Neural cell (in vitro differentiated cells): ENCODE measurements around the gene PHYHIPL. TPM values are rescaled to one million over a fixed set of nuclear protein-coding genes. Genes with fewer than 3 reads are reported as not detected.

ENCODE experiments used
- H2AFZ ChIP-seq: fragments of 200-600, 300-800 bp; sonication (generic), shearing (Covaris generic); 2 replicates; pipeline ENCODE4 v1.6.0; 2014; ENCODE audit warnings: low read depth, mild to moderate bottlenecking, antibody characterized with exemption, low read length, moderate library complexity
- H3F3A ChIP-seq: fragments of 200-600 bp; shearing (Covaris generic); 2 replicates; pipeline ENCODE4 v1.6.1; 2016; ENCODE audit warnings: mild to moderate bottlenecking, moderate library complexity, mixed read lengths, antibody characterized with exemption, low read length; ENCODE audit not compliant: insufficient read depth, poor library complexity, severe bottlenecking
- H3K27ac ChIP-seq: fragments of 200-600, 300-800 bp; sonication (generic), shearing (Covaris generic); 2 replicates; pipeline ENCODE4 v1.5.1; 2014; ENCODE audit warnings: mild to moderate bottlenecking, low read length, moderate library complexity
- H3K27me3 ChIP-seq: fragments of 300-800, 200-600 bp; sonication (generic), shearing (Covaris generic); 2 replicates; pipeline ENCODE4 v1.6.0; 2014; ENCODE audit warnings: mild to moderate bottlenecking, low read depth, low read length, moderate library complexity; ENCODE audit not compliant: insufficient read depth
- H3K36me3 ChIP-seq: fragments of 300-800, 200-600 bp; sonication (generic), shearing (Covaris generic); 2 replicates; pipeline ENCODE4 v1.5.1; 2014; ENCODE audit warnings: mild to moderate bottlenecking, antibody characterized with exemption, low read length, moderate library complexity; ENCODE audit not compliant: insufficient read depth
- H3K4me2 ChIP-seq: fragments of 300-800, 200-600 bp; sonication (generic), shearing (Covaris generic); 2 replicates; pipeline ENCODE4 v1.6.0; 2014; ENCODE audit warnings: mild to moderate bottlenecking, low read length
- H3K4me3 ChIP-seq: fragments of 300-800, 200-600 bp; sonication (generic), shearing (Covaris generic); 2 replicates; pipeline ENCODE4 v1.5.1; 2014; ENCODE audit warnings: mild to moderate bottlenecking, low read length, moderate library complexity
- H3K79me2 ChIP-seq: fragments of 200-600 bp; shearing (Covaris generic); replicated peaks from 2 replicates; pipeline ENCODE4 v1.6.0; 2014; ENCODE audit warnings: mild to moderate bottlenecking, low read length, moderate library complexity; ENCODE audit not compliant: insufficient read depth
- H3K9ac ChIP-seq: fragments of 300-800, 200-600 bp; sonication (generic), shearing (Covaris generic); 2 replicates; pipeline ENCODE4 v1.6.1; 2016; ENCODE audit warnings: mild to moderate bottlenecking, low read length, mixed read lengths
- H3K9me2 ChIP-seq: fragments of 200-600 bp; shearing (Covaris generic); 2 replicates; pipeline ENCODE4 v1.6.1; 2016; ENCODE audit warnings: mild to moderate bottlenecking, low read length, mixed read lengths; ENCODE audit not compliant: insufficient read depth
- H3K9me3 ChIP-seq: fragments of 200-600, 300-800 bp; sonication (generic), shearing (Covaris generic); 2 replicates; pipeline ENCODE4 v1.6.1; 2016; ENCODE audit warnings: mild to moderate bottlenecking, mixed run types, low read length, moderate library complexity, mixed read lengths
- H4K20me1 ChIP-seq: fragments of 200-600 bp; shearing (Covaris generic); 2 replicates; pipeline ENCODE4 v1.6.1; 2016; ENCODE audit warnings: mild to moderate bottlenecking, mixed run types; ENCODE audit not compliant: insufficient read depth
- EP300 ChIP-seq: fragments of 450-650 bp; conservative IDR thresholded peaks from 2 replicates; pipeline ENCODE4 v1.6.1; 2014; ENCODE audit warnings: antibody characterized with exemption, mild to moderate bottlenecking, moderate library complexity; ENCODE audit not compliant: poor library complexity, severe bottlenecking
- EZH2 ChIP-seq: fragments of 200-600, 300-800 bp; shearing (Covaris generic), sonication (generic); IDR thresholded peaks from 2 replicates; pipeline ENCODE4 v1.6.1; 2014; ENCODE audit warnings: antibody characterized with exemption, low read length, borderline replicate concordance, mild to moderate bottlenecking; ENCODE audit not compliant: insufficient read depth, poor library complexity, severe bottlenecking
- MXI1 ChIP-seq: fragments of 450-650 bp; conservative IDR thresholded peaks from 2 replicates; pipeline ENCODE4 v1.6.1; 2014; ENCODE audit warnings: antibody characterized with exemption, mild to moderate bottlenecking; ENCODE audit not compliant: poor library complexity, severe bottlenecking
- POLR2AphosphoS5 ChIP-seq: IDR thresholded peaks from 2 replicates; pipeline ENCODE4 v1.6.1; 2012
- RAD21 ChIP-seq: fragments of 450-650 bp; conservative IDR thresholded peaks from 2 replicates; pipeline ENCODE4 v1.6.1; 2014; ENCODE audit warnings: antibody characterized with exemption, mild to moderate bottlenecking, moderate library complexity
- SMC3 ChIP-seq: fragments of 450-650 bp; conservative IDR thresholded peaks from 2 replicates; pipeline ENCODE4 v1.6.1; 2014; ENCODE audit warnings: antibody characterized with exemption, mild to moderate bottlenecking, moderate library complexity; ENCODE audit not compliant: poor library complexity
- TAF1 ChIP-seq: IDR thresholded peaks from 2 replicates; pipeline ENCODE4 v1.6.1; 2012; ENCODE audit warnings: low read depth
- polyA plus RNA-seq: library from polyadenylated mRNA; depleted of rRNA; stranded (reverse); fragments of >200 nt; gene quantifications from 2 replicates; pipeline ENCODE4 v1.2.3, GENCODE V29; 2014
- TF ChIP-seq, protein P1 (sequence below): IDR thresholded peaks from 2 replicates; pipeline ENCODE4 v1.6.1; 2012; ENCODE audit warnings: borderline replicate concordance
- TF ChIP-seq, protein P2 (sequence below): fragments of 450-650 bp; IDR thresholded peaks from 2 replicates; pipeline ENCODE4 v1.5.1; 2014; ENCODE audit warnings: antibody characterized with exemption, mild to moderate bottlenecking, moderate library complexity; ENCODE audit not compliant: poor library complexity, severe bottlenecking

PHYHIPL gene
- polyA plus RNA-seq, 1 donor from 2014 or later = 33.9 TPM

DNA sequence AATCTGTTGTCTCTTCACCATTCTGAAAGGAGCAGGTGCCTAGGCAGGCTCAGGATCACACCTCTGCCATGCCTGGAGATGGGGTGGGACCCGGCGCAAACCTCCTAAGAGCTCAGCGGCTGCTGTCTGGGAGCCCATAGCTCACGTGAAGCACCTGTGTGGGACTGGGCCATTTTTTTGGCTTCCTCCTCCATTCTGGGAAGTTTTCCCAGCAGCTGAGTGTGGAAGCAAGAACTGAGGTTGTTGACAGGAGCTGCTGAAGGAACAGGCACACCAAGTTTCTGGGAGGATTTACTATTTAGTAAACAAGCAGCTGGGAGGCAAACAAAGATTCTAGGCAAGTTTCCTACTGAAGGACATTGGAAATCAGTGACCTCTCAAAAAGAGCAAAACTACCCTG lies 108.6 kb downstream of the PHYHIPL start:
- H2AFZ ChIP-seq = no peak overlapping the region
- no peak overlapping the region for H3K4me3 ChIP-seq
- H3K27me3 ChIP-seq = no peaks in the 10 kb centered on the region
- TF ChIP-seq EZH2 (no peak), EP300 (no peak), SMC3 (no peak), POLR2AphosphoS5 (no peak), TAF1 (no peak), RAD21 (no peak), MXI1 (no peak)
- TF ChIP-seq, protein P1, sequence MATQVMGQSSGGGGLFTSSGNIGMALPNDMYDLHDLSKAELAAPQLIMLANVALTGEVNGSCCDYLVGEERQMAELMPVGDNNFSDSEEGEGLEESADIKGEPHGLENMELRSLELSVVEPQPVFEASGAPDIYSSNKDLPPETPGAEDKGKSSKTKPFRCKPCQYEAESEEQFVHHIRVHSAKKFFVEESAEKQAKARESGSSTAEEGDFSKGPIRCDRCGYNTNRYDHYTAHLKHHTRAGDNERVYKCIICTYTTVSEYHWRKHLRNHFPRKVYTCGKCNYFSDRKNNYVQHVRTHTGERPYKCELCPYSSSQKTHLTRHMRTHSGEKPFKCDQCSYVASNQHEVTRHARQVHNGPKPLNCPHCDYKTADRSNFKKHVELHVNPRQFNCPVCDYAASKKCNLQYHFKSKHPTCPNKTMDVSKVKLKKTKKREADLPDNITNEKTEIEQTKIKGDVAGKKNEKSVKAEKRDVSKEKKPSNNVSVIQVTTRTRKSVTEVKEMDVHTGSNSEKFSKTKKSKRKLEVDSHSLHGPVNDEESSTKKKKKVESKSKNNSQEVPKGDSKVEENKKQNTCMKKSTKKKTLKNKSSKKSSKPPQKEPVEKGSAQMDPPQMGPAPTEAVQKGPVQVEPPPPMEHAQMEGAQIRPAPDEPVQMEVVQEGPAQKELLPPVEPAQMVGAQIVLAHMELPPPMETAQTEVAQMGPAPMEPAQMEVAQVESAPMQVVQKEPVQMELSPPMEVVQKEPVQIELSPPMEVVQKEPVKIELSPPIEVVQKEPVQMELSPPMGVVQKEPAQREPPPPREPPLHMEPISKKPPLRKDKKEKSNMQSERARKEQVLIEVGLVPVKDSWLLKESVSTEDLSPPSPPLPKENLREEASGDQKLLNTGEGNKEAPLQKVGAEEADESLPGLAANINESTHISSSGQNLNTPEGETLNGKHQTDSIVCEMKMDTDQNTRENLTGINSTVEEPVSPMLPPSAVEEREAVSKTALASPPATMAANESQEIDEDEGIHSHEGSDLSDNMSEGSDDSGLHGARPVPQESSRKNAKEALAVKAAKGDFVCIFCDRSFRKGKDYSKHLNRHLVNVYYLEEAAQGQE = no peak
- TF ChIP-seq, protein P2, sequence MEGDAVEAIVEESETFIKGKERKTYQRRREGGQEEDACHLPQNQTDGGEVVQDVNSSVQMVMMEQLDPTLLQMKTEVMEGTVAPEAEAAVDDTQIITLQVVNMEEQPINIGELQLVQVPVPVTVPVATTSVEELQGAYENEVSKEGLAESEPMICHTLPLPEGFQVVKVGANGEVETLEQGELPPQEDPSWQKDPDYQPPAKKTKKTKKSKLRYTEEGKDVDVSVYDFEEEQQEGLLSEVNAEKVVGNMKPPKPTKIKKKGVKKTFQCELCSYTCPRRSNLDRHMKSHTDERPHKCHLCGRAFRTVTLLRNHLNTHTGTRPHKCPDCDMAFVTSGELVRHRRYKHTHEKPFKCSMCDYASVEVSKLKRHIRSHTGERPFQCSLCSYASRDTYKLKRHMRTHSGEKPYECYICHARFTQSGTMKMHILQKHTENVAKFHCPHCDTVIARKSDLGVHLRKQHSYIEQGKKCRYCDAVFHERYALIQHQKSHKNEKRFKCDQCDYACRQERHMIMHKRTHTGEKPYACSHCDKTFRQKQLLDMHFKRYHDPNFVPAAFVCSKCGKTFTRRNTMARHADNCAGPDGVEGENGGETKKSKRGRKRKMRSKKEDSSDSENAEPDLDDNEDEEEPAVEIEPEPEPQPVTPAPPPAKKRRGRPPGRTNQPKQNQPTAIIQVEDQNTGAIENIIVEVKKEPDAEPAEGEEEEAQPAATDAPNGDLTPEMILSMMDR = no peak
- no peaks in the 10 kb centered on the region for H3K9me3 ChIP-seq
- no peak overlapping the region for H3K9ac ChIP-seq
- no peaks in the 10 kb centered on the region for H3K79me2 ChIP-seq
- peaks cover 14% of the 10 kb centered on the region for H3K36me3 ChIP-seq
- H3F3A ChIP-seq = peaks cover 3% of the 10 kb centered on the region
- no peak overlapping the region for H3K4me2 ChIP-seq
- H4K20me1 ChIP-seq = no peaks in the 10 kb centered on the region
- no peaks in the 10 kb centered on the region for H3K9me2 ChIP-seq
- H3K27ac ChIP-seq = peak overlapping the region; percentile 58

GRCh38 chr10:59285848-59286247 lies 109.4 kb downstream of the PHYHIPL start:
- no peaks in the 10 kb centered on the region for H3K9me3 ChIP-seq

More at GRCh38 chr10:59285848-59286247, 109.4 kb downstream of the PHYHIPL start:
- no peaks in the 10 kb centered on the region for H3K9me2 ChIP-seq
- no peak overlapping the region for H3K4me3 ChIP-seq
- H4K20me1 ChIP-seq = no peaks in the 10 kb centered on the region
- no peak overlapping the region for H2AFZ ChIP-seq
- H3K27ac ChIP-seq = no peak overlapping the region
- H3K36me3 ChIP-seq = peaks cover 6% of the 10 kb centered on the region
- TF ChIP-seq SMC3 (no peak), POLR2AphosphoS5 (no peak)
- no peaks in the 10 kb centered on the region for H3K79me2 ChIP-seq
- no peak overlapping the region for H3K9ac ChIP-seq
- H3K27me3 ChIP-seq = no peaks in the 10 kb centered on the region
- H3F3A ChIP-seq = peaks cover 3% of the 10 kb centered on the region
- H3K4me2 ChIP-seq = no peak overlapping the region
